ENCODE measurements around the gene C14orf39.

Gene C14orf39, protein sequence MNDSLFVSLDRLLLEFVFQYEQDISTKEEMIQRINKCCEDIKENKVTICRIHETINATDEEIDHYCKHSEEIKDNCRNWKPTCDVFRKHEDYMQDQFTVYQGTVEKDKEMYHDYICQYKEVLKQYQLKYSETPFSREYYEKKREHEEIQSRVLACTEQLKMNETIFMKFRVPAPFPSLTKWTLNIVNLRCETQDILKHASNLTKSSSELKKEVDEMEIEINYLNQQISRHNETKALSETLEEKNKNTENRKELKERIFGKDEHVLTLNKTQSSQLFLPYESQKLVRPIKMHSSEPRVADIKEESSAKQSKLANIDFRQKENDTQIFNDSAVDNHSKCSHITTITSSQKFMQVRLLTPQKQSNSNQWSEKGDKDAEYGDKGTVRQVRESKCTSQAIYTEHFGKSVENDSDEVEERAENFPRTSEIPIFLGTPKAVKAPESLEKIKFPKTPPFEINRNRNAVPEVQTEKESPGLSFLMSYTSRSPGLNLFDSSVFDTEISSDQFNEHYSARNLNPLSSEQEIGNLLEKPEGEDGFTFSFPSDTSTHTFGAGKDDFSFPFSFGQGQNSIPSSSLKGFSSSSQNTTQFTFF

DNA sequence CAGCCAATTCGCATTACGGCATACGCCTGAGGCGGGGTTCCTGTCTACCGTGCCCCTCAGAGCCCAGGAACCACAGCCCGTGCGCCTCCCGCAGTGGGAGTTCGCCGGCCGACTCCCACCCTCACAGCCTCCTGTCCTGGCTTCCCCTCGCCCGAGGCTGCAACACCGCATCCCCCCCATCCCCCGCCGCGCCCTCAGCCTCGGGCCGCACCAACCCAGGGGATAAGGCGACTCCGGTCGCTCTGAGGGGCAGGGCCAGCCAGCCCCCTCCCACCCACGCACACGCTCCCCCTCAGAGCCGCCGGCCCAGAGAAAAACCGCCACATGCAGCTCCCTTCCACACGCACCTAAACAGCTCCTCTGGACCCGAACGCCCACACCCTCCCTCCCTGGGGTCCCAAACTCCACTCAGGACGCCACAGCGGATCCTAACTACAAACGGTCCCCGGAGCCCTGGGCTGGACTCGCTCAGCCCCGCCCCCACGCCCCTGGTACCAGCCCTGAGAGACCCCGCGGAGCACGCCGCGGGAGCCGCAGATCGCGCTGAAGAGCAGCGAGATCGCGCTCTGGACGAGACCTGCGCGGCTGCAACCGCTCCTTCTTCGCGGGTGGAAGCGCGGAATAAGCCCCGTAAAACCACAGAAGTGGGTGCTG, at the start of gene C14orf39:
C14orf39 (minus strand) TSS at position 466 of the 654 bp plus-strand sequence. CDS start 985 bp downstream, outside the sequence.
- DNase-seq (ENCODE audit: low read depth in 2 of 2), result no peak

DNA sequence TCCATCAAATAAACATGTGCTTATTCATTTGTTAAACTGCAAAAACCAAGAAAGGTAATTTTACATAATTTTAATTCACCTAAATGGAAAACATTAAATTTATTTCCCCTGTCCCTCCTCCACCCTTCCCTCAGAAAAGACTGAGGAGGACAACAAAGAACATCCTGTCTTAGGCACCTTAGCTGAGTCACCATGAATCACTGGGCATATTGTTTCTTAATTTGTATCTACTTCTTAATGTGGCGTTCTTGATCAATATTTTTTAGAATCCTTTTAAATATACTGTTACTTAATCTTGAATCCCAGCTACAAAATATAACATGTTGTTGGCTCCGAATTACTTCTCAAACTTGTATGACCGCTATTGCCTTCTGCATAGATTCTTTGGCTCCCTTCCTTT, 46.6 kb upstream of the C14orf39 start:
- DNase-seq (ENCODE audit: low read depth in 2 of 2), result no peak

DNA sequence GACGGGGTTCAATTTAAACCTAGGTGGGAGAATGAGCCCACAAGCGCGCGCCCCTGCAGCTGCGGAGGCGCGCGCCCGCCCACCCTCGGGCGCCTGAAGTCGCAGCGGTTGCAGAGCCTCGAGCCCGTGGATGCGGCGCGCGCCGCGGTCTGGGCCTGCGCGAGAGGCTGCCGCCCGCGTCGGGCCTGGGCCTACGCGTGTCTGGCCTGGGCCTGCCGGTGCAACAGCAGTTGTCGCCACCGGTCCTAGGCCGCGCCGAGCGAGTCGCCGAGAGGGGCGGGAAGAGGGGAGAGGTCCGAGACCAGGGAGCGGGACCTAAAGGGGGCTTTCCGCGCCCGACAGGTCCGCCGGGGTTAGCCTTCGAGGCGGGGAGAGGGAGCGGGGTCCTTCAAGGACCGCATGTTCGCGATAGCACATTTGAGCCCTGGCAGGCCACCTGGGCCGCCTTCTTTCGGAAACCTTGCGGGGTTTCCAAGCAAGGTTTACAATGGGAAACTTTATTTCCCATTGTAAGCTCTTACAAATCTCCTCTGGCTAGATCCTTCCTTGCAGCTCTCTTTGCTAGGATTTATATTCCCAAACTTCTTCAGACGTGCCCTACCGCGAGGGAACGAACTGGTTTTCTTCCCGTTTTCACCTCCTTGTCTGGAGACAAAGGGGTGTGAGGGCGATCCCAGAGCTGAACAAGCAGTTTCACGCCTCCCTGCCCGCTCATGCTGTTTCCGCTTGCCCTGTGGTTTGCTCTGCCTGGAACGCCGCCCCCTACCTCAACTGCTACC, 29.8 kb upstream of the C14orf39 start:
- DNase-seq (ENCODE audit: low read depth in 2 of 2), result no peak

DNA sequence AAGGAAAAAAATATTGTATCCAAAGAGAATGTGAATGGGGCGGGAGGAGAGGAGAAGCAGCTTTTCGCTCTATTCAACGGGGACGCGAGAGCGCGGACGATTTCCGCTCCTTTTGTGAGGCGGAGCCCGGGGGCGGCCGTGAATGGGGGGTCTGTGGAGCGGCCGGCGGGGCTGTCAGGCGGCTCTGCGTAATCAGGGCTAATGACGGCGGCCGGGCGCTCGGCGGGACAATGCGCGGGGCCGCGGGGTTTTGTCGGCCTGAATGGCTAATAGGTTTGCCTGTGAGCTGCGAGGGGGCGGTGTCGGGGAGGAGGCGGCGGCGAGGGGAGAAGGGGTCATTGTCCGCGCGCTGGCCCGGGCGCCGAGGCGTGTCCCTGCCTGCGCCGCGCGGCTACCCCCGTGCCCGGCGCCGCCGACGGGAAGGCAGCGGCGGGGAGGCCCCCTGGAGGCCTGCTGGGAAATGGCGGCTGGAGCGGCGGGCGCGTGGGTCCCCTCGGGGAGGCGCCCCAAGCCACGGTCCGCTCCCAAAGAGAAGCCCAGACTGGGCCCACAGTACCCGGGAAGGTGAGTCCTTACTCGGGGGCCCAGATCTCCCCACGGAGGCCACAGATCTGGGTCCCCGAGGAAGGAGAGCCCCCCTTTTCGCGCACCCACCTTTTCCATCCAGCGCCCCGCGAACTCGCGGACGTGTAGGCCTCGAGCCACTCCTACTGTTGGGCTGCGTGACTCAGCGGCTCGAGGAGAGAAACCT, 29.1 kb upstream of the C14orf39 start:
- DNase-seq (ENCODE audit: low read depth in 2 of 2), result no peak

DNA sequence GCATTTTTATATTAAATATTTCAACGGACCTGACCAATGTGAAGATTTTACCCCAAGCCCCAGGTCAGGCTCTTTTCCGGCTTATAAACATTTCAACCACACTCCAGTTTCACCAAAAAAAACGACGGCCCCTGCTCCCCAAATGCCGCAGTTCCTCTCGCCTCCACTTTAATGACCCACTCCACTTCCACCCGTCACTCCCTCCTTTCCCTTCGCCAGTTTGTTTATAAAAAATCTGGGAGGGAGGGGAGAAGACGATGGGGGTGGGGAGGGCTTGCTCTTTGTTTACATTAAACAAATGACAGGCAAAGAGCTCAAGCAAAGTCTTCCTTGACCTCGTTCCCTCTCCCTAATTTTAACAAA, 28.5 kb upstream of the C14orf39 start:
- no peak for DNase-seq (ENCODE audit: low read depth in 2 of 2)

DNA sequence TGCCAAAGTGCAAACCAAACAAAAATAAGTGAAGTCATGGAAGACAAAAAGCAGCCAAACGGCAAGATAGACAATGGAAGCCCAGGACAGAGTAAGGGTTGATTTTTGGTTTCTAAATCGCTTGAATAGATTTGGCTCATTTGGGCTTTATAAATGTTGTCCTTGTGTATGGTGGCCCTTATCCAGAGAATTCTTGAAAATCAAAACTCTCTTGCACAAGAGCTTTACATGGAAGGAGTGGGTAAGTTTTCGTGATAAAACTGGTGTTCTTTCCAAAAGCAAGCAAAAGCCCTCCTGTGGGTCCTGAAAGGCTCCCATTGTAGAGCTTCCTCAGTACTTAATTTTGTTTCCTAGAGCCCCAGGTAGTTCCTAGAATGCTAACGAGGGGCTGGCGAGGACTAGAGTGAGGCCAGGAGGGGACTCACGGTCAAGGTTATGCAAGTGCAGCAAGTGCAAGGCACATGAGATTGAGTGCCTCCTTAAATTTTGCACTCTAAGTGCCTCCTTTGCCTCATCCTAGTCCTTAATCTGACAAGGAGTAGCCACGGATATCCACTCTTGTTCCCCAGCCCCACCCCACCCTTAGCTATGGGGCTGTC, 27.2 kb upstream of the C14orf39 start:
- no peak for DNase-seq (ENCODE audit: low read depth in 2 of 2)

DNA sequence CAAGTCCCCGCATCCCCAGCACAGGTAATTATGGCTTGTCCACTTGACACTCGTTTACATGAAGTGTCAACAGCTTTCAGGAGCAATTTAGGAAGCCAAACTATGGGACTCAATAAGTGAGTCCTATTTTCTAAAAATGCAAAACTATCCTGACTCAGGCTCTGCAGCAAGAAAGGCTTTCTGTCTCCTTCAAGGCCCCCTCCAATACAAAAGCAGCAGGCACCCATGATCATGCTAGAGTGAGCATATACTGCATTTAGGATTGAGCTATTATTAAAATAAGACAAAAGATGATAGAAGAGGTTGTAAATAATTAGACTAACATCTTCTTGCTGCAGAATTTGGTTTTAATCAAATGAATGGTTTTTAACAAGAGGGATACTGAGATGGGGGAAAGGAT, 26.3 kb upstream of the C14orf39 start:
- no peak for DNase-seq (ENCODE audit: low read depth in 2 of 2)

DNA sequence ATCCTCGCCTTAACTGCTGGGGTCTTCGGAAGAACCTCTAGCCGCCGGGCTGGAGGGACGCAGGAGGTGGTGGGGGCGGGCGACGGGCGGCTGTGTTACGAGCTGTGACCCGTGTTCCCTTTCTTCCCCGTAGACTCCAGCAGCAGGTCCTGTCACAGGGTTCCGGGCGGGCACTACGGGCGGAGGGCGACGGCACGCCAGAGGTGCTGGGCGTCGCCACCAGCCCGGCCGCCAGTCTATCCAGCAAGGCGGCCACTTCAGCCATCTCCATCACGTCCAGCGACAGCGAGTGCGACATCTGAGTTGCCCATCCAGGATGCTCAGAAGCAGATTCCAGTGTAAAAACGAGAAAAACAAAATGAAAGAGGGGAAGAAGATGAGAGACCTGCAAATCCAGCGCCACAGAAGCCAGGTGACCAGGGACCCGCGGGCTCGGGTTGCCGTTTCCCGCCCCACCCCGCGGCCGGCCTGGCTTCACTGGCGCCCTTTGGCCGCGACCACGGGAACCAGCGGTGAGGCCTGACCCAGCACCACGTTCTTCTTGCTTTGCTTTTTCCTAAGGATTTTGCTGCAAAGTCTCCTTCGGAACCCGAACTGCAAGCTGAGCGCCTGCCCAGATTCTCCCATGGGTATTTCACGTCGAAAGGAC, 25.2 kb upstream of the C14orf39 start:
- no peak for DNase-seq (ENCODE audit: low read depth in 2 of 2)

DNA sequence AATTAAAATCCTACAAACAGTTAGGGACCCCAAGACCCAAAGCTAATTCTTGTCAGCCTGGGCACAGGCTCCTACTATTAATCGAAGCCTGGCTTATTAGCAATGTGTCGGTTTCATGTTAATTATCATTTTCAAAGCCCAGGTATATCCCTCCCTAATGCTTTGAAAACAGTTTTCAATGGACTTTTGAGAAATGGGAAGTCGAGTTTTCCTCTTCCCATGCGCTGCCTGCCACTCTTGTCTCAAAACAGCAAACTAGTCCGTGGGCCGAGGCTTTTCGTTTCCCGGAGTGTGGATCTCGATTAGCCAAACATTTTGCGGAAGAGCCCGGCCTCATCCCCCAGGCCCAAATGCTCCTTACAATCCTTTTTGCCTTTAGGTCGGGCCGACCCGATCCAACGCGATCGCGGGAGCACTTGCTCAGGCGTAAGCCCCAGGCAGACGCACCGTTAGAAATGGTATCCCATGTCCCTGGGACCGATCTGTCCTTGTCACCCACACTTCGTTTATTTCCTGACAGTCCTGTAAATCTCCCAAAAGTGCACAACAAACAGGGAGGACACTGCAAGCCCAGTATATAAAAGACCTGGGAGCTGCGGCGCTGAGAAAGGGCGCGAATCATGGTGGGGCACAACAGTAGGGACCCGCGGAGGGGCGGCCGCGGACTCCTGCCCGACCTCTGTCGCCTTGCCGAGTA, 24.5 kb upstream of the C14orf39 start:
- DNase-seq (ENCODE audit: low read depth in 2 of 2), result no peak

DNA sequence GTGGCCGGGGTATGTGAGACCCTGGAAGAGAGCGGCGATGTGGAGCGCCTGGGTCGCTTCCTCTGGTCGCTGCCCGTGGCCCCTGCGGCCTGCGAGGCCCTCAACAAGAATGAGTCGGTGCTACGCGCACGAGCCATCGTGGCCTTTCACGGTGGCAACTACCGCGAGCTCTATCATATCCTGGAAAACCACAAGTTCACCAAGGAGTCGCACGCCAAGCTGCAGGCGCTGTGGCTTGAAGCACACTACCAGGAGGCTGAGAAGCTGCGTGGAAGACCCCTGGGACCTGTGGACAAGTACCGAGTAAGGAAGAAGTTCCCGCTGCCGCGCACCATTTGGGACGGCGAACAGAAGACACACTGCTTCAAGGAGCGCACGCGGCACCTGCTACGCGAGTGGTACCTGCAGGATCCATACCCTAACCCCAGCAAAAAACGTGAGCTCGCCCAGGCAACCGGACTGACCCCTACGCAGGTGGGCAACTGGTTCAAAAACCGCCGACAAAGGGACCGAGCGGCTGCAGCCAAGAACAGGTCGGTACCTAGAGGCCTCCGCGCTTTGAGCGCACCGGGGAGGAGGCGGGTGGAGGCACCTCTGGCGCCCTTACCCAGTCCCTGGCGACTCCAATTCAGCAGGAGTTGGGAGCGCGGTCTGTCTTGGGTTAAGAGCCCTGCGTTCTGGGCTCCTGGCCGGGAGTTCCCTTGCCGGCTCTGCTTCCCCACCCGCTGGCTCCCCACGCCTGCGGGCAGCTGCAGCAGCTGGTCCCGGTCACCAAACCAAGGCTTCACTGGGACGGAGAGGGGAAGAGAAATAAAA, 23.8 kb upstream of the C14orf39 start:
- no peak for DNase-seq (ENCODE audit: low read depth in 2 of 2)

DNA sequence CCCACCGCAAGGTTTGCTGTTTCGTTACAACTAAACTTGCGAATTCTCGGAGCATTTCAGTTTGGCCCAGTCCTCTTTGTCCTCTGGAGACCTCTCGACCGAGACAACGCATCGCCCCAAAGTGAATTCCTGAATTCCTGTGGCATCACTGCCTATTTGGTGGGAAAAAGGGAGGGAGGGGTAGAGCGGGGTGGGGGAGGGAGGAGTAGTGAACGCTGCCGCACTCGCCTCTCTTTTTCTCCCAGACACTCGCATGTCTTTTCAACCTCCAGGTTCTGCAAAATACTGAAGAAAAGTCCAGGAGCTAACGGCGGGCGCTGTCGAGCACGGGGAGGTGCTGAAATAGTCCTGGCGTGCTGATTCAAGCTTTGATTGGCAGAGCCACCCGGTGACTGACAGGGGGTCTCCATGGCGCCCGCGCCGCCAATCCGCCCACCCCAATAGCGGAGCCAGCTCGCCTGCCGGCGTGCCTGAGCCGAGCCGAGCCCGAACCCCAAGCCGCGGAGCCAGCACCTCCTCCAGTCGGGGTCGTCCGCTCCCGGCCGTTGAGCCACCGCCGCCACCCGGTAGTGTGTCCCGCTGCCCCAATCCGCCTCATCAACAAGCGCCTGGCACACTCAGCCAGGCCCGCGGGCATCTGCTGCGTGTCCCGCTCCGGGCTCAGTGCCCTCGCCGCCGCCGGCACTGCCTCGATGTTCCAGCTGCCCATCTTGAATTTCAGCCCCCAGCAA, 23.0 kb upstream of the C14orf39 start, which contains the start of gene SIX6:
SIX6 (plus strand) TSS at position 440 of the 731 bp plus-strand sequence; CDS start at position 693, 253 bp downstream.
- DNase-seq (ENCODE audit: low read depth in 2 of 2), result no peak

DNA sequence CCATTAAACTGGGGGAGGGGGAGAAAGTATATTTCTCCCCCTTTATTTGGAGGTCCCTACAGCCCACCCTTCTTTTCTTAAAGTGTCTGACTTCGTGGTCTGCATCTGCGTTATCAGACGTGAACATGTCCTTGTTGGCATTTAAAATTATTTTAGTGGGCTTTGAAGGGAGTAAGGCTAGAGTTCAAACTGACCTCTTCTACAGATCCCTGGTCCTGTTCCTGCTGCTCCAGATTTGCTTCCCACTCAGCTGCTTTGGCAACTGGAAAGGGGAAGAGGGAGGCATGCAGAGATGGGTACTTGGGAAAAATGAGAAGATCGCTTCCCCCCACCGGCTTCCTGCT, 22.5 kb upstream of the C14orf39 start:
- DNase-seq (ENCODE audit: low read depth in 2 of 2), result no peak

DNA sequence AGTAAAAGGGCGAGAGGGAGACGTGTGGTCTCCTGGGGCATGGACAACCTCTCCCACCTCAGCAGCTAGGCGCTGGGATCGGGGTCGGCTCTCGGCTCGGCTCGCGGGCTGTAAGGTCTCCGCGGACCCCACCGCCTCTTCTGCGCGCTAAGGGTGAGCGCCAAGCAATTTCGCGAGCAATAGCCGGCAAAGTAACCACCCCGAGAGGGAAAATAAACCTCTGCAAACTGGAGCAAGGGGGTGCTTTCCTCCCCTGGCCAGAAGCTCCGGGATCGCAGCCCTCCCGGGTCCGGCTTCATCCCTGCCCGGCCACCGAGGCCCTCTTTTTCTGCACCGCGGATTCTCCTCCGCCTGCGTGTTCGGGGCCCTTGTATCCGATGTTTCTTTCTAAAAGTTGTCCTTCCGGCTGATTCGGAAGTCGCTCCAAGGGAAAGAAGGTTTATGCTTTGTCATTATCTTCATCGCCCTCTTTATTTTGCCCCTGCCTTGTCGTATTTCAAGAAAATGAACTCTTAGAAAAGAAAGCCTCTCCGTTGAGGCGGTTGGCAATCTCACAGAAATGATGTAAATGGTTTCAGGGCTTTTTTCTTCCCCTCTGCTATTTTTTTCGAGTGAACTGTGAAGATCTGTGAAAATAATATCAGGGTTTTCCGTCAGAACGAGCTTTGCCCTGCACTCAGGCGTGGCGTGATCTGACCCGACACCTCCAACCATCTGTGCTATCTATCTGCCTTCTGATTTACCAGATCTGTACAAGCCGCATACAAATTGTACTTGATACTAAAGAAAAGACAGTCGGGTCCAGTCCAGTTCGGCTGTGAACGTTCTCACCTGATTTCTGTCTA, 21.3 kb upstream of the C14orf39 start:
- DNase-seq (ENCODE audit: low read depth in 2 of 2), result no peak

DNA sequence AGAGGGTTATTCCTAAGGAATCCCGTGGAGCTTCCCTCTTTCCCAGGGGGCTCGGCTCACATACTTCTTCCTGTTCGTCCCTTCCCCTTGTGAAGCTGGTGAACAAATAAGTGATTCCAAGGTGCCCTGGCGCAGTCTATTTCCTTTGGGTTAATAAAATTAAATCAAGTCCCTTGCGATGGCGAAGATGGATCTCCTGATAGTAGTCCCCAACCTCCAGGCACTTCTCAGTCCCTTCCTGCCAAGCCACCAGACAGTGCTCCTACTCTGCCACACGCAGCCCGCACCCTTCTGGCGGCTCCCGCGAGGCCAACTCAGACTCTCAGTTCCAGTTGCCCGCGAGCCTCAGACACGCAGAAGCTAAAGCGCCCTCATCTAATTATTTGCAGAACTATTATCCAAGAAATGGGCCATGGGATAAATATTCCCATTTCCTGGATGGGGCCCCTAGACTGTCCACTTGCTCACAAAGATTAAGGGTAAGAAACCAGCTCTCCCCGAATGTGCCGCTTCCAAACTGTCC, 20.7 kb upstream of the C14orf39 start:
- DNase-seq (ENCODE audit: low read depth in 2 of 2), result no peak

DNA sequence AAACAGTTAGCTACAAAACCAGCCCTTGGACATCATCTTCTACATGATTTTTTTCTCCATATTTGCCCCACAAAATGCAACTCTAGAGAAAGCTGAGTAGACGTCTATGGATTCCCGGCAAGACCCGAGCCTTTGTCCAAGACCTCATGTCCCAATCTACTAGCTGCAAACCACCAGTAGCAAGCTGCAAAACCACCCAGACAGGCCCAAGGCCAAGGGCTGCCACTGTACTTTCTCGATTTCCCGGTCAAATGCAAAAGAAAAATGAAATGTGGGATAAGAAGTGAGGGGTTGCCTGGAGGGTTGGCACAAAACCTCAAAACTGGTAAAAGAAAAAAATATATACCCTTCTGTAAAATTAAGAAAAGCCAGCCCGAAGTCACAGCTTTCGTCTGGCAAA, 20.1 kb upstream of the C14orf39 start:
- DNase-seq (ENCODE audit: low read depth in 2 of 2), result no peak

DNA sequence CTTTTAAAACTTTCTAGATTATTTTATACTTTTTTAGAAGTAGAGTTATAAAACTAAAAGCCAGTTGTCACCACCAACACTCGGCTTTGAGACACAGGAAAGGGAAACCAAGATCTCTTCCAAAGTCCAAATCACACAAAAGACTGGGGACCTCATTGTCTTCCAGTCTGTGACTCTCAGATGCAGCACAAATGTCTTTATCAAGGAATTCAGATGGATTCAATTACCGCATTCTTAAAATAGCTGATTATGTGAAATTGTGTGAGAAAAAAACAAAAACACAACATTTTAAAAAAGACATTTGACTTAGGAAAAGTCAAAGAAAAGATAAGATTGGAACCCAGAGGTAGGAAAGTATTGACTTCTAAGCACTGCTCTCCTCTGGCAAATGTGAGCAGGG, 19.6 kb upstream of the C14orf39 start:
- no peak for DNase-seq (ENCODE audit: low read depth in 2 of 2)

DNA sequence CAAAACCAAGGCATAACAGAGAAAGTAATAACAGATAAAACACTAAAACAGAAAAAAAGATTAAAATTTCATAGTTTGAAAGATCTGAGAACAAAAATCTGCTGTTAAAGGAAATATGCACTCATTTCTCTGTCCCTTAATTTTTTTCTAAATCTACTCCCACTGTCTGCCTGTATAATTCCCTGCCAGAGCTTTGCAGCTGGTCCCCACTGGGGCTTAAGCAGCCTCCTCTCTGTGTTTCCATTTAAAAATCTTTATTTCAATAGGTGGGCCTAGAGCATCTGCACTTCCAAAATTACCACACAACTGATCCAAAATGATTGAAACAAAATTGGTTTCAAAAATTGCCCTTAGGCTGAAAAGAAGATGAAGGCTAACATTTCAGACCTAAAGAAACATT, 16.7 kb upstream of the C14orf39 start:
- DNase-seq (ENCODE audit: low read depth in 2 of 2), result no peak

Measured in stimulated activated CD8-positive, alpha-beta memory T cell treated with anti-CD3 and anti-CD28 coated beads, Interleukin-15, amount 100 ng/mL, for 48 hours (primary cell).